ENCODE data around the gene LRIT3.

LRIT3 gene

GRCh38 chr4:109809655-109810054, 38.3 kb upstream of the LRIT3 start:
- H3K4me3 ChIP-seq (ENCODE audit: low read depth, low read length) = no peak overlapping the region
- DNase-seq (ENCODE audit: low read depth, low spot score) = no peak
- POLR2A ChIA-PET = no interaction called here
- no peak for TF ChIP-seq CTCF (IDR thresholded peaks at IDR 0.05; ENCODE audit: insufficient read depth, low read length, missing control alignments)
- CTCF ChIA-PET = interaction anchor here (1.3 kb wide), 1 partner anchor 17 kb away, joined by 3 read pairs; no protein-coding TSS in a partner anchor

- POLR2A ChIA-PET = no interaction called here
- no peak for DNase-seq (ENCODE audit: low read depth, low spot score)
- CTCF ChIA-PET = no interaction called here
- no peak overlapping the region for H3K4me3 ChIP-seq (ENCODE audit: low read depth, low read length)
- TF ChIP-seq CTCF (IDR thresholded peaks at IDR 0.05; ENCODE audit: insufficient read depth, low read length, missing control alignments) = no peak
Observed at GRCh38 chr4:109810552-109811387, 37.1 kb upstream of the LRIT3 start.

GRCh38 chr4:109811707-109812106, 36.2 kb upstream of the LRIT3 start:
- DNase-seq (ENCODE audit: low read depth, low spot score) = no peak
- no peak overlapping the region for H3K4me3 ChIP-seq (ENCODE audit: low read depth, low read length)
- ChIA-PET CTCF (interaction anchor here (1.6 kb wide), 1 partner anchor 7 kb away, joined by 4 read pairs; no protein-coding TSS in a partner anchor), POLR2A (no interaction called here)
- TF ChIP-seq CTCF (IDR thresholded peaks at IDR 0.05; ENCODE audit: insufficient read depth, low read length, missing control alignments) = no peak

- ChIA-PET CTCF (interaction anchor here (0.6 to 2.8 kb wide), 7 partner anchors 11 to 394 kb away, joined by 3 to 27 read pairs (median 4); partner anchors contain the start of genes CASP6 and RRH), POLR2A (no interaction called here)
- peak within 1 kb of the TSS; percentile 98 for H3K4me3 ChIP-seq (ENCODE audit: low read depth, low read length)
- TF ChIP-seq CTCF (IDR thresholded peaks at IDR 0.05; ENCODE audit: insufficient read depth, low read length, missing control alignments) = no peak
- DNase-seq (ENCODE audit: low read depth, low spot score) = peak; percentile 46
Observed at GRCh38 chr4:109815151-109816081, 32.5 kb upstream of the LRIT3 start, which contains the start of gene GAR1. Gene GAR1 (plus strand): TSS chr4:109815762. CDS start chr4:109816165, 403 bp downstream.

- H3K4me3 ChIP-seq (ENCODE audit: low read depth, low read length) = peak overlapping the region; percentile 98
- no peak for DNase-seq (ENCODE audit: low read depth, low spot score)
- CTCF ChIA-PET = interaction anchor here (0.6 to 2.8 kb wide), 6 partner anchors 11 to 394 kb away, joined by 4 to 27 read pairs (median 6); partner anchors contain the start of genes CASP6 and RRH
- POLR2A ChIA-PET = no interaction called here
- TF ChIP-seq CTCF (IDR thresholded peaks at IDR 0.05; ENCODE audit: insufficient read depth, low read length, missing control alignments) = no peak
Observed at GRCh38 chr4:109816082-109816442, 31.8 kb upstream of the LRIT3 start.
